ENCODE data around the gene GLIS1. TPM values are rescaled to one million over a fixed set of nuclear protein-coding genes. Genes with fewer than 3 reads are reported as not detected.

GLIS1 gene
- polyA plus RNA-seq, 3 donors from 2014 or later: not detected

Other genes with a start within 250 kb of the GLIS1 start
- gene NDC1, start 99.1 kb upstream of the GLIS1 start, polyA plus RNA-seq: 10 to 100 TPM in 1 of 3 donors, 1 to 10 TPM in 2; 4.0 to 13.6 (median 8.9) TPM
- 10 to 100 TPM; 28.7 to 35.7 (median 29.4) TPM for gene YIPF1, start 150.6 kb upstream of the GLIS1 start, polyA plus RNA-seq
- under 1 TPM in 2 of 3 donors, not detected in 1; 0.11 to 0.13 TPM for gene DIO1, start 155.0 kb upstream of the GLIS1 start, polyA plus RNA-seq
- gene IFT25, start 206.5 kb upstream of the GLIS1 start, polyA plus RNA-seq: 10 to 100 TPM; 58.6 to 72.6 (median 66.7) TPM
- gene LRRC42, start 207.2 kb upstream of the GLIS1 start, polyA plus RNA-seq: 10 to 100 TPM in 1 of 3 donors, 1 to 10 TPM in 2; 7.5 to 10.1 (median 9.8) TPM